ENCODE results near the gene SGCE. TPM values are rescaled to one million over a fixed set of nuclear protein-coding genes. Genes with fewer than 3 reads are reported as not detected.
A peak's percentile ranks its signal among the peaks of the same experiment; 100 is the strongest.

The SGCE gene
- total RNA-seq, 1 experiment from 2014 or later, result 19.0 TPM

- no peak for TF ChIP-seq ERG (CRISPR knock-in tag; IDR thresholded peaks at IDR 0.05)
Observed at GRCh38 chr7:94594882-94595281, 61.1 kb downstream of the SGCE start (continued).

GRCh38 chr7:94591176-94591575, 64.8 kb downstream of the SGCE start:
- H3K4me1 Mint-ChIP-seq, result peaks cover 9% of the 10 kb centered on the region
- H3K36me3 Mint-ChIP-seq, result peaks cover 20% of the 10 kb centered on the region
- peak overlapping the region; percentile 18; the same call in 1 of the 2 replicates for H3K27ac Mint-ChIP-seq
- H3K27me3 Mint-ChIP-seq (ENCODE audit: low read depth), result no peaks in the 10 kb centered on the region
- ChIA-PET POLR2A (no interaction called here), CTCF (no interaction called here)
- TF ChIP-seq GABPB1 (CRISPR knock-in tag; IDR thresholded peaks at IDR 0.05) (no peak), CBFB (CRISPR knock-in tag; IDR thresholded peaks at IDR 0.05; ENCODE audit: low read depth) (no peak), ELF4 (CRISPR knock-in tag; IDR thresholded peaks at IDR 0.05; ENCODE audit: low read depth) (no peak), ERG (CRISPR knock-in tag; IDR thresholded peaks at IDR 0.05) (no peak), MAX (CRISPR knock-in tag; IDR thresholded peaks at IDR 0.05) (no peak), ZNF671 (CRISPR knock-in tag; IDR thresholded peaks at IDR 0.05) (no peak), ZNF317 (CRISPR knock-in tag; IDR thresholded peaks at IDR 0.05; ENCODE audit: borderline replicate concordance, low read depth) (no peak), KAT7 (CRISPR knock-in tag; IDR thresholded peaks at IDR 0.05; ENCODE audit: borderline replicate concordance) (no peak), TCF7 (CRISPR knock-in tag; IDR thresholded peaks at IDR 0.05; ENCODE audit: low read depth) (no peak), GRHL2 (CRISPR knock-in tag; IDR thresholded peaks at IDR 0.05; ENCODE audit: insufficient replicate concordance, severe bottlenecking) (no peak), SMAD3 (CRISPR knock-in tag; IDR thresholded peaks at IDR 0.05; ENCODE audit: borderline replicate concordance) (no peak), ZNF512 (CRISPR knock-in tag; IDR thresholded peaks at IDR 0.05; ENCODE audit: borderline replicate concordance) (no peak), NFYB (CRISPR knock-in tag; conservative IDR thresholded peaks at IDR 0.05; ENCODE audit: low read depth) (no peak), NFATC4 (CRISPR knock-in tag; IDR thresholded peaks at IDR 0.05) (no peak), SMAD4 (CRISPR knock-in tag; IDR thresholded peaks at IDR 0.05) (no peak)
- no peak for DNase-seq (ENCODE audit: low spot score)
- peaks cover 12% of the 10 kb centered on the region for H3K9me3 Mint-ChIP-seq
- no peak overlapping the region for H3K4me3 Mint-ChIP-seq
- ATAC-seq, result no peak

GRCh38 chr7:94590526-94591162, 65.3 kb downstream of the SGCE start:
- no peak overlapping the region for H3K4me3 Mint-ChIP-seq
- TF ChIP-seq ZNF512 (CRISPR knock-in tag; IDR thresholded peaks at IDR 0.05; ENCODE audit: borderline replicate concordance) (no peak), TCF7 (CRISPR knock-in tag; IDR thresholded peaks at IDR 0.05; ENCODE audit: low read depth) (no peak), ZNF232 (CRISPR knock-in tag; IDR thresholded peaks at IDR 0.05) (no peak), PRDM15 (CRISPR knock-in tag; IDR thresholded peaks at IDR 0.05) (no peak), NR3C1 (CRISPR knock-in tag; conservative IDR thresholded peaks at IDR 0.05; ENCODE audit: low read depth) (no peak), TP53 (CRISPR knock-in tag; IDR thresholded peaks at IDR 0.05) (no peak), USF1 (CRISPR knock-in tag; IDR thresholded peaks at IDR 0.05) (no peak), JUN (CRISPR knock-in tag; IDR thresholded peaks at IDR 0.05) (no peak)
- CTCF ChIA-PET, result no interaction called here

More at GRCh38 chr7:94590526-94591162, 65.3 kb downstream of the SGCE start:
- no peak overlapping the region for H3K27ac Mint-ChIP-seq
- no peaks in the 10 kb centered on the region for H3K27me3 Mint-ChIP-seq (ENCODE audit: low read depth)
- DNase-seq (ENCODE audit: low spot score), result no peak
- H3K36me3 Mint-ChIP-seq, result peaks cover 20% of the 10 kb centered on the region
- H3K9me3 Mint-ChIP-seq, result peaks cover 12% of the 10 kb centered on the region
- no peak for ATAC-seq
- POLR2A ChIA-PET, result interaction anchor here (0.6 kb wide), 1 partner anchor 1018 kb away, joined by 7 read pairs; no protein-coding TSS in a partner anchor
- peaks cover 9% of the 10 kb centered on the region for H3K4me1 Mint-ChIP-seq

Data from WTC11 (cell line).